Stimulated activated CD8-positive, alpha-beta memory T cell treated with anti-CD3 and anti-CD28 coated beads, Interleukin-4, amount 100 ng/mL, for 4 hours (primary cell): ENCODE measurements around the gene GGCX.

ENCODE experiments used
- DNase-seq, 2 donors: peaks; one replicate each; pipeline ENCODE4 v3.0.0-alpha.2; 2020; ENCODE audit warnings: low read depth in 2 of 2, low spot score in 1 of 2

The GGCX gene

GRCh38 chr2:85541753-85542457 is 19.4 kb downstream of the GGCX start:
- no peak for DNase-seq

DNA sequence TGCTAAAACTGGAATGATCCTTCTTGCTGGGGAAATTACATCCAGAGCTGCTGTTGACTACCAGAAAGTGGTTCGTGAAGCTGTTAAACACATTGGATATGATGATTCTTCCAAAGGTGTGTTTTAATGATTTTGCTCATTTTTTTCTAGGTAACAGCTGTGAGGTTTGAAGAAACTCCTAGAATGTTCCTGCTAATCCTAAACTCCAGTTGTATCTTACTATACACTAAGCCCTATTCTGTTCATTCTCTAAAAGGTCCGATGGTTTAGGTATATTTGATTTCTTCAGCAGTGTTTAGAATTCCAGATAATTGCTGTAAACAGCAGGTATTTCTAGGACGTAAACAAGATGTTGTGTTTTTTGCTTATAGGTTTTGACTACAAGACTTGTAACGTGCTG is 20.0 kb downstream of the GGCX start:
- no peak for DNase-seq

GRCh38 chr2:85540133-85540648 is 21.1 kb downstream of the GGCX start:
- DNase-seq = no peak

DNA sequence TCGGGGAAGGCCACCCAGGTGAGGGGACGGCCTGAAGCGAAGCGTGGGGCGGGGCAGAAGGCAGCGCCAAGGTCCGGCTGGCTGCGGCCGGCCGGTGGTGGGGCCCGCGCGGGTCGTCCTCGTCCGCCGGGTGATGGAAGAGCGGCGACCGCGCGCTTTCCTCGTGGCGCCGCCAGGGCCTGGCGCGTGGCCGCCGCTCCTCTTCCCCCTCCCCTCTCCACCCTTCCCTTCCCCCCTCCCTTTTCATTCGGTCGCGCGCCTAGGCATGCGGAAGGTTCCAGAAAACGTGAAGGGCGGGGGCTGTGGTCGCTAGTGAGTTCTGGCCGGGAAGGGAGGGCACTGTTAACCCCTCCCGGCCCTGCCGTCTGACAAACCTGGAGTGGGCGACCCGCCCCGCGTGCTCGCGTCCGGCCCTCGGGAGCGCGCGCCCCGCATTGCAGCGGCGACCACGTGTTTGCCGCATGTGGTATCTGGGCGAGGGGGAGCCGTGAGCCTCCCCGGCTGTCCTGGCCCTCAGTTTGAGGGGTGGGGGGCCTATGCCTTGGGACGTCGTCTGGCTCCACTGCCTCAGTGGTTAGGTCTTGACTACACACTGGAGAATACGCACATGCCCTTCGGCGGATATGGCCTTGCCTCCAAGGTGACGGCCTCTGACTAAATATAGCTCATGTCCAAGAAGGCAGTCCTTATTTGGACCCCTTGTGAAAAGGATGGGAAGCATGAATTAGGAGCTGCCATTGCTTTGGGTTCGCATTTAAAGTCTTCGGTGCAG is 21.7 kb downstream of the GGCX start:
- peak; percentile 58 to 63 for DNase-seq

DNA sequence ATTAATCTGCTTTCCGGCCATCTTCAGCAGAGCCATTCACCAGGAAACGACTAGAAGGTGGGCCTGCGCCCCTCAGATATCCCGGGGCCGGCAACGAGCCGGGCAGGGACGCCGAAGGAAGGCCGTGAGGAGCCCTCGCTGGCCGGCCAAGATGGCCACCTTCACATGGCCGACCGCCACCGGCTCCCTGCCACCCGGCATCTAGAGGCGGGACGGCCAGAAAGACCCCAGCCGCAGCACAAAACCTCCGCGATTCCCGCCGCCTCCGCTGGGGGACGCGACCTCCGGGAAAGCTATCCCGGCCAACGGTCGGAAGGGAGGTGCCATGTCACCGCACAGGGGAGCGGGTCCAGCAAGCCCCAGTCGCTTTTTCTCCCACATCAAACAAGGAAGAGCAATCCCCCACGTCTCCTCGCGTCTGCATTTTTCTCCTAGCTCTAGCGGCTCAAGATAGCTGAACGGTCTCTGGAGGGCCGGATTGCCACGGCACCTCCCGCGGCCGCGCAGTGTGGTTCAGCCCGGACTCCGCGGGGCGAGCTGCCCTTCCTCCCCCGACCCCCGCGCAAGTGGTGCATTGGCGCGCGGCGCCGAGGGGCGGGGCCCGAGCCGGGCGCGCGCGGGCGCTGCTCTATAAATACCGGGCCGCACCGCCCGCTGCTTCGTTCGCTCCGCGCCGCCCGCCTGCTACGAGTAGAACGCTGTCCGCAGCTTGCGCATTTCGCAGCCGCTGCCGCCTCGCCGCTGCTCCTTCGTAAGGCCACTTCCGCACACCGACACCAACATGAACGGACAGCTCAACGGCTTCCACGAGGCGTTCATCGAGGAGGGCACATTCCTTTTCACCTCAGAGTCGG is 22.6 kb downstream of the GGCX start, which contains the start of gene MAT2A:
Gene MAT2A, plus strand, starts transcription at position 662 of the 854 bp plus-strand sequence. Its CDS starts 120 bp downstream, at position 782.
- DNase-seq = peak; percentile 76

DNA sequence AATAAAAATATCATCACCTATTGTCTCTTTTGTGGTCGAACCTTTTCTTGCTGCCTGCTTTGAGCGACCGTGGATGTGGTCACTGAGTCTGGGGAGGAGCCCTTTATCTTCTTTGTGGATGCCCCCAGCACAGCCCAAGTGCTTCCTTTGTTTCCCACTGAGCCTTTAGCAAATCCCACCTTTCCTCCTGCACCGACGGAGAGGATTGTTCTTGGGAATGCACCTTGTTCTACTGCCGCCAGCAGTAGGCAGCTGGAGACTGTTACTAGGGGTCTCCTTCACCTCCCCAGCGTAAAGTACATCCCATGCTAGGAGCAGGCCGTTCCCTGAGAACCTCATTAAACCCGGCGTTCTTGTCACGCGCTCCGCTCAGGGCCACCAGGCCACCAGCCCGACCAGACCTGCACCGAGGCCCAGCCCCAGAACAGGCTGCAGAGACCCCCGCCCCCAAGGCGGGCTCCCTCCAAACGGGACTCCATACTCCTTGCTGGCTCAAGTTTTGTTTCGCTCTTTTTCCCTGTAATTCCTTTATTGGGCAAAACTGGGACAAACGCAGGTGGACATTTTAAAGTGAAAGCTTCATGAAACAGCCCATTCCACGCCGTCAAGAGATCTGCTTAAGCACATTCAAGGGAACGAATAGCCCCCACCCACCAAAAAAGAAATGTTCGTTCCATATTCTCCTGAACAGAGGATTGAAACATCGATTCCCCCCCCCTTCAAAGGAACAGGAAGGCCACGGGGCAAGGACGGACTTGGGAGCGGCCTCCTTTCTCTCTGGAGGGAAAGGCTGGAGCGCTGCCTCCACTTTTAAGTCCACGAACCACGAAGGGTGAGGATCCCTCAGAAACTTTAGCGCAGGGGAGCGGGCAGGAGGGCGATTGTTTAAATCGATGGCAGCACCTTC is 23.4 kb downstream of the GGCX start:
- DNase-seq = no peak

- no peak for DNase-seq
These were observed 24.8 kb downstream of the GGCX start for GRCh38 chr2:85536479-85536878.

- DNase-seq = no peak
These were observed 26.4 kb downstream of the GGCX start for GRCh38 chr2:85534881-85535280.

GRCh38 chr2:85534099-85534498 is 27.2 kb downstream of the GGCX start:
- no peak for DNase-seq

GRCh38 chr2:85531589-85531988 is 29.7 kb downstream of the GGCX start:
- no peak for DNase-seq

DNA sequence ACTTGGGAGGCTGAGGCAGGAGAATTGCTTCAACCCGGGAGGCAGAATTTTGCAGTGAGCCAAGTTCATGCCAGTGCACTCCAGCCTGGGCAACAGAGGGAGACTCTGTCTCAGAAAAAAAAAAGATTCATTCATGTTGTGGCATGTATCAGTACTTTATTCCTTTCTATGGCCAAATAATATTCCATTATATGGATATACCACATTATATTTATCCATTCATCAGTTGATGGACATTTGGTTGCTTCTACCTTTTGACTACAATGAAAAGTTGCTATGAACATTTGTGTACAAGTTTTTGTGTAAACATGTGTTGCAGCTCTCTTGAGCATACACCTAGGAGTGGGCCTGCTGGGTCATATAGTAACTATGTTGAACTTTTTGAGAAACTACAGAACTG is 31.5 kb downstream of the GGCX start:
- no peak for DNase-seq

- DNase-seq = no peak
These were observed 32.9 kb downstream of the GGCX start for GRCh38 chr2:85528355-85528754.

DNA sequence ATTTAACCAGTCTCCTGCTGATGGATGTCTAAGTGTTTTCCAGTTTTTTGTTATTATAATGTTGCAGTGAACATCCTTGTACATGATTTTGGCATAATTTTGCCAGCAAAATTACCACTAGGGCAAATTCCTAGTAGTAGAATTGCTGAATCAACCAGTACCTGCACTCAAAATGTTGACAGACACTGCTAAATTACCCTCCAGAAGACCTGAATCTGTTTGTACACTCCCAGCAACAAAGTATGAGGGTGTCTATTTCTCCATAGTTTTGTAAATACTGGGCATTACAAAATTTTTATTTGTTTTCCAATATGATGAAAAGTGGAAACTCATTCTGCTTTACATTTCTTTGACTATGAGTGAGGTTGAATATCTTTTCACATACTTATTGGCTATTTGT is 33.5 kb downstream of the GGCX start:
- no peak for DNase-seq

DNA sequence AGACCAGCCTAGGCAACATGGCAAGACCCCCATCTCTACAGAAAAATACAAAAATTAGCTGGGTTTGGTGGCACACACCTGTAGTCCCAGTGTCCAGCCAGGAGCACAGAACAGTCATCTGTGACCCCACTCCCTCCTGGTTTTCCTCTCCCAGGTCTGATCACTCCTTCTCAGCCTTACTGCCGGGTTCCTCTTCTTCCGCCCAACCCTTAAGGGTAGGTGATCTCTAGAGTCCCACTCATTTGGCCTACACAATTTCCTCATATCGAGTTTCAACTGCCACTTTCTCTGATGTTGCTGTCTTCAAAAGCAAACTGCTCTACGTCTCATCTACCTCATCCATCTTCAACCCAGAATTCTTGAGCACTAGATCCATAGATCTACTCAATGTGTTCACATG is 35.7 kb downstream of the GGCX start:
- DNase-seq = no peak

DNA sequence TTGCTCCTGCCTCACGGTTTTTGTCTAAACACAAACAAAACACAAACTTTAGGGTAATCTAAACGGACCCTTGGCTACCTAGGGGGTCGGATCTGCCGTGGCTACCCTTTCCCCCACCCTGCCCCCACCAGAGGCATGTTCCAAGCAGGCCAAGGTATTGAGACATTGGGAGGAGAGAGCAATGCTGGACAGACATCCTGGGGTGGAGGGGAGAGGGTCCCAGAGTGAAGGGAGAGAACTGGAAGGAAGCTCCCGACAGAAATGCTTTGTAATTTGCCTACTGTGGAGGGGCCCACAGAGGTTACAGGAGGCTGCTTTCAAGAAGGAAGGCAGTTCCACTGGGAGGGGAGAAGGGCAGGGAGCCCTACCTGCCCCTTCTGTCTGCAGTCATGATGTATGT is 36.3 kb downstream of the GGCX start:
- no peak for DNase-seq

DNA sequence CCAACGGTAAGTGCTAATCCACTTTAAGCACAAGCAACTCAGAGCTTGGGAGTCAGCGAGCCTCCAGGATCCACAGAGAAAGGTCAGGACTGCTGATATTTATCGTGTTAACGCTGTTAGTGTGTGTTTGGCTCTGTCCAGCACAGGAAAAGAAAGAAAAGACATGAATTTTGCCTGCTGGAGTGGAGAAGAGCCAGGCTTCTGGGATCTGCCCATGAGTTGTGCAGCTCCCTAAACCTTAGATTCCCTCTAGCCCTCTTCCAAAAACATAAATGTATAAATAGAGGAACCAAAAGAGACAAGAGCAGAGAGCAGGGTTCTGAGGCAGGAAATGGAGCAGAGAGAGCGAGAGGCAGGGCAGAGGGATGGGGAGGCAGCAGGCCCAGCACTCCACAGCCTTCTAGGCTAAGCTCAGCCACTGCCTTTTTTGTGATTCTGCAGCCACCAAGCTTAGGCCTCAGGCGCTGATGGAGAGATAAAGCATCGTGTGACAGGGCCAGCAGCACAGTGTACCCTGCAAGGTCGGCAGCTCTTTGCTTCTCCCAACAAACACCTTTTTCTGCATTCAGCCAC is 36.9 kb downstream of the GGCX start:
- no peak for DNase-seq

GRCh38 chr2:85523903-85524335 is 37.4 kb downstream of the GGCX start:
- DNase-seq = no peak

- no peak for DNase-seq
These were observed 38.0 kb downstream of the GGCX start for GRCh38 chr2:85523062-85523902.

DNA sequence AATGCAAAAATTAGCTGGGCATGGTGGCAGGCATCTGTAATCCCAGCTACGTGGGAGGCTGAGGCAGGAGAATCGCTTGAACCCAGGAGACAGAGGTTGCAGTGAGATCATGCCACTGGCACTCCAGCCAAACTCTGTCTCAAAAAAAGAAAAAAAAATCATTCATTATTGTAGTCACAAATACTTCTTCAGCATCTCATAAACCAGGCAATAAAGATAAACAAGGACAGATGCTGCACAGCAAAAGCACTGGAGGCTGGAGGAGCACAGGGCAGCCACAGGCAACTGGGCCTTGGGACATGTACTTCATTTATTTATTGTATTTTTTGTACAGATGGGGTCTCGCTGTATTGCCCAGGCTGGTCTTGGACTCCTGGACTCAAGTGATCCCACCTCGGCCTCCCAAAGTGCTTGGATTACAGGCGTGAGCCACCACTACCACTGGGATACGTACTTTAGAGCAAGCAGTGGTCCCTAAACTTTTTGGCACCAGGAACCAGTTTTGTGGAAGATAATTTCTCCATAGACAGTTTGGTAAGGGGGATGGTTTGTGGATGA is 39.1 kb downstream of the GGCX start:
- no peak for DNase-seq
